Right ventricle myocardium superior (tissue), 1 donor: ENCODE measurements around the gene TMTC1. TPM values are rescaled to one million over a fixed set of nuclear protein-coding genes. Genes with fewer than 3 reads are reported as not detected.
"Not testable (repeated sequence)": the region's sequence is repeated elsewhere in the genome, so short reads cannot be mapped to it uniquely, and the experiment has no call there.

ENCODE experiments used
- ATAC-seq: fragments of 200-7000 bp; cut with Tn5 transposase; one replicate; pipeline ENCODE4 v1.9.1; 2020; ENCODE audit warnings: mild to moderate bottlenecking; ENCODE audit not compliant: poor library complexity
- DNase-seq: peaks from one replicate; pipeline ENCODE4 v3.0.0-alpha.2; 2020
- intact Hi-C: fragments of 100-400 bp; cut with DNase I; formaldehyde crosslinking; loops from one replicate; pipeline ENCODE4 v1.11.2; 2022
- total RNA-seq: library from RNA; stranded (reverse); fragmentation: NEBNext Ultra II Directional; extraction: Animal tissue kit (Norgen Biotek cat#: 25700); gene quantifications from one replicate; pipeline ENCODE4 v1.2.1, GENCODE V29; 2021
- donor health status: DM: no; HTN: yes; CAD: no; lungs with severe emphysema.

TMTC1 gene
- total RNA-seq, 1 donor from 2014 or later: 29.1 TPM

- DNase-seq (no peak), ATAC-seq (no peak)
- intact Hi-C loops: no loop called here
These were observed 211.3 kb downstream of the TMTC1 start for GRCh38 chr12:29572464-29572863.

- no peak for DNase-seq
- intact Hi-C loops: no loop called here
- ATAC-seq: no peak
These were observed 214.5 kb downstream of the TMTC1 start for GRCh38 chr12:29569132-29569757.

GRCh38 chr12:29566441-29566840 lies 217.3 kb downstream of the TMTC1 start:
- intact Hi-C loops: no loop called here
- ATAC-seq: no peak
- DNase-seq: no peak

- intact Hi-C loops: no loop called here
- DNase-seq (no peak), ATAC-seq (no peak)
These were observed 218.0 kb downstream of the TMTC1 start for GRCh38 chr12:29565727-29566126.

- no peak for DNase-seq
- intact Hi-C loops: no loop called here
- no peak for ATAC-seq
These were observed 218.8 kb downstream of the TMTC1 start for GRCh38 chr12:29564925-29565324.

GRCh38 chr12:29563636-29564035 lies 220.1 kb downstream of the TMTC1 start:
- DNase-seq: no peak
- ATAC-seq: no peak
- intact Hi-C loops: no loop called here

GRCh38 chr12:29563071-29563470 lies 220.7 kb downstream of the TMTC1 start:
- DNase-seq (no peak), ATAC-seq (no peak)
- intact Hi-C loops: no loop called here

- intact Hi-C loops: no loop called here
- DNase-seq (no peak), ATAC-seq (peak; percentile 88)
These were observed 221.5 kb downstream of the TMTC1 start for GRCh38 chr12:29562110-29562804.

- no peak for DNase-seq
- intact Hi-C loops: no loop called here
- ATAC-seq: no peak
These were observed 222.1 kb downstream of the TMTC1 start for GRCh38 chr12:29561664-29562071.

- intact Hi-C loops: loop anchor here (10.0 kb wide), 2 partner anchors 176 to 226 kb away; partner anchors contain the start of gene TMTC1
- ATAC-seq: no peak
- DNase-seq: no peak
These were observed 224.5 kb downstream of the TMTC1 start for GRCh38 chr12:29559198-29559597.

GRCh38 chr12:29556363-29556762 lies 227.4 kb downstream of the TMTC1 start:
- intact Hi-C loops: loop anchor here (10.0 kb wide), 2 partner anchors 178 to 228 kb away; partner anchors contain the start of gene TMTC1
- no peak for DNase-seq
- ATAC-seq: no peak

- DNase-seq, ATAC-seq: not testable (repeated sequence)
- intact Hi-C loops: loop anchor here (10.0 kb wide), 2 partner anchors 179 to 229 kb away; partner anchors contain the start of gene TMTC1
These were observed 228.3 kb downstream of the TMTC1 start for GRCh38 chr12:29555451-29555850.

- no peak for DNase-seq
- intact Hi-C loops: loop anchor here (10.0 kb wide), 2 partner anchors 182 to 232 kb away; partner anchors contain the start of gene TMTC1
These were observed 230.6 kb downstream of the TMTC1 start for GRCh38 chr12:29552994-29553748.

GRCh38 chr12:29552324-29552927 lies 231.3 kb downstream of the TMTC1 start:
- DNase-seq (peak; percentile 73), ATAC-seq (peak; percentile 93)
- intact Hi-C loops: loop anchor here (10.0 kb wide), 2 partner anchors 182 to 232 kb away; partner anchors contain the start of gene TMTC1

More at GRCh38 chr12:29552994-29553748, 230.6 kb downstream of the TMTC1 start:
- peak; percentile 47 for ATAC-seq

GRCh38 chr12:29551812-29552211 lies 231.9 kb downstream of the TMTC1 start:
- no peak for DNase-seq
- intact Hi-C loops: loop anchor here (10.0 kb wide), 2 partner anchors 183 to 233 kb away; partner anchors contain the start of gene TMTC1
- no peak for ATAC-seq

- DNase-seq: no peak
- no peak for ATAC-seq
- intact Hi-C loops: no loop called here
These were observed 235.9 kb downstream of the TMTC1 start for GRCh38 chr12:29547864-29548263.

GRCh38 chr12:29547151-29547632 lies 236.6 kb downstream of the TMTC1 start:
- DNase-seq (no peak), ATAC-seq (no peak)
- intact Hi-C loops: no loop called here

GRCh38 chr12:29546000-29546399 lies 237.7 kb downstream of the TMTC1 start:
- DNase-seq (no peak), ATAC-seq (peak; percentile 36)
- intact Hi-C loops: no loop called here

- intact Hi-C loops: no loop called here
- no peak for ATAC-seq
- DNase-seq: no peak
These were observed 238.7 kb downstream of the TMTC1 start for GRCh38 chr12:29545102-29545467.
